ENCODE data around the gene PCSK2. TPM values are rescaled to one million over a fixed set of nuclear protein-coding genes. Genes with fewer than 3 reads are reported as not detected.
"Not testable (repeated sequence)": the region's sequence is repeated elsewhere in the genome, so short reads cannot be mapped to it uniquely, and the experiment has no call there.

Gene PCSK2
- total RNA-seq, 1 experiment from 2014 or later, result not detected

DNA sequence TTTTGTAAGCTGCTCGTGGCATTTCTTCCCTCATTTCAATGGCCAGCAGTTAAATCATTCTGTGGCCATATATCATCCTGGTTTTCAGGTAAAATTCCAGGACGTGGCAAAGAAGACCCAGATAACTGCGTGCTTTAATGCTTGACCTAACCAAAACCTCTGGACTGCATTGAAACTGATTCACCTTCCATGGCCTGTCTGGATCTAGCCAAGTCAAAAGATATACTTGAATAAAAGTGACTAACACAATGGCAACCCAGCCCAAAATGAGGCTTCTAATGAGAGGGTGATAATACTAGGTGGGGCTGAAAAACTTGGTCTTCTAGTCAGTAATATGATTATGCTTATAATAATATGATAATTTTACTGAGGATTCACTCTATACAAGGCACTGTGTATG, 16.5 kb upstream of the PCSK2 start:
- no peaks in the 10 kb centered on the region for H3K9me3 Mint-ChIP-seq (ENCODE audit: low read depth, unreplicated experiment)
- intact Hi-C loops (cut with micrococcal nuclease; ENCODE audit: unreplicated experiment), result no loop called here
- peaks cover 3% of the 10 kb centered on the region for H3K27me3 Mint-ChIP-seq (ENCODE audit: unreplicated experiment)
- H3K27ac Mint-ChIP-seq (ENCODE audit: unreplicated experiment), result no peak overlapping the region
- CTCF ChIA-PET, result no interaction called here
- H3K4me1 Mint-ChIP-seq (ENCODE audit: low read depth, unreplicated experiment), result no peaks in the 10 kb centered on the region
- H3K36me3 Mint-ChIP-seq (ENCODE audit: insufficient read depth, unreplicated experiment), result no peaks in the 10 kb centered on the region
- no peak overlapping the region for H3K4me3 Mint-ChIP-seq (ENCODE audit: low read depth, unreplicated experiment)
- BruUV-seq (replicated peaks), result no TSS peak
- TF ChIP-seq, protein P1, sequence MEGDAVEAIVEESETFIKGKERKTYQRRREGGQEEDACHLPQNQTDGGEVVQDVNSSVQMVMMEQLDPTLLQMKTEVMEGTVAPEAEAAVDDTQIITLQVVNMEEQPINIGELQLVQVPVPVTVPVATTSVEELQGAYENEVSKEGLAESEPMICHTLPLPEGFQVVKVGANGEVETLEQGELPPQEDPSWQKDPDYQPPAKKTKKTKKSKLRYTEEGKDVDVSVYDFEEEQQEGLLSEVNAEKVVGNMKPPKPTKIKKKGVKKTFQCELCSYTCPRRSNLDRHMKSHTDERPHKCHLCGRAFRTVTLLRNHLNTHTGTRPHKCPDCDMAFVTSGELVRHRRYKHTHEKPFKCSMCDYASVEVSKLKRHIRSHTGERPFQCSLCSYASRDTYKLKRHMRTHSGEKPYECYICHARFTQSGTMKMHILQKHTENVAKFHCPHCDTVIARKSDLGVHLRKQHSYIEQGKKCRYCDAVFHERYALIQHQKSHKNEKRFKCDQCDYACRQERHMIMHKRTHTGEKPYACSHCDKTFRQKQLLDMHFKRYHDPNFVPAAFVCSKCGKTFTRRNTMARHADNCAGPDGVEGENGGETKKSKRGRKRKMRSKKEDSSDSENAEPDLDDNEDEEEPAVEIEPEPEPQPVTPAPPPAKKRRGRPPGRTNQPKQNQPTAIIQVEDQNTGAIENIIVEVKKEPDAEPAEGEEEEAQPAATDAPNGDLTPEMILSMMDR (IDR thresholded peaks at IDR 0.05; ENCODE audit: unreplicated experiment), result no peak
- DNase-seq, result no peak

- no TSS peak for BruUV-seq (replicated peaks)
- intact Hi-C loops (cut with micrococcal nuclease; ENCODE audit: unreplicated experiment), result no loop called here
- CTCF ChIA-PET, result no interaction called here
- Mint-ChIP-seq H3K27me3 (ENCODE audit: unreplicated experiment) (peaks cover 9% of the 10 kb centered on the region), H3K36me3 (ENCODE audit: insufficient read depth, unreplicated experiment) (no peaks in the 10 kb centered on the region), H3K9me3 (ENCODE audit: low read depth, unreplicated experiment) (no peaks in the 10 kb centered on the region), H3K4me3 (ENCODE audit: low read depth, unreplicated experiment) (no peak overlapping the region), H3K4me1 (ENCODE audit: low read depth, unreplicated experiment) (no peaks in the 10 kb centered on the region), H3K27ac (ENCODE audit: unreplicated experiment) (no peak overlapping the region)
- TF ChIP-seq, protein P1 (IDR thresholded peaks at IDR 0.05; ENCODE audit: unreplicated experiment), result no peak
- no peak for DNase-seq
Measured at GRCh38 chr20:17210983-17211382, 15.9 kb upstream of the PCSK2 start.

GRCh38 chr20:17215167-17215566, 11.7 kb upstream of the PCSK2 start:
- no peaks in the 10 kb centered on the region for H3K4me1 Mint-ChIP-seq (ENCODE audit: low read depth, unreplicated experiment)
- no peak overlapping the region for H3K4me3 Mint-ChIP-seq (ENCODE audit: low read depth, unreplicated experiment)
- no peaks in the 10 kb centered on the region for H3K9me3 Mint-ChIP-seq (ENCODE audit: low read depth, unreplicated experiment)
- no peak overlapping the region for H3K27ac Mint-ChIP-seq (ENCODE audit: unreplicated experiment)
- no peak for DNase-seq
- no TSS peak for BruUV-seq (replicated peaks)
- CTCF ChIA-PET, result no interaction called here
- TF ChIP-seq, protein P1 (IDR thresholded peaks at IDR 0.05; ENCODE audit: unreplicated experiment), result no peak
- intact Hi-C loops (cut with micrococcal nuclease; ENCODE audit: unreplicated experiment), result no loop called here
- no peaks in the 10 kb centered on the region for H3K36me3 Mint-ChIP-seq (ENCODE audit: insufficient read depth, unreplicated experiment)
- H3K27me3 Mint-ChIP-seq (ENCODE audit: unreplicated experiment), result peaks cover 14% of the 10 kb centered on the region

DNA sequence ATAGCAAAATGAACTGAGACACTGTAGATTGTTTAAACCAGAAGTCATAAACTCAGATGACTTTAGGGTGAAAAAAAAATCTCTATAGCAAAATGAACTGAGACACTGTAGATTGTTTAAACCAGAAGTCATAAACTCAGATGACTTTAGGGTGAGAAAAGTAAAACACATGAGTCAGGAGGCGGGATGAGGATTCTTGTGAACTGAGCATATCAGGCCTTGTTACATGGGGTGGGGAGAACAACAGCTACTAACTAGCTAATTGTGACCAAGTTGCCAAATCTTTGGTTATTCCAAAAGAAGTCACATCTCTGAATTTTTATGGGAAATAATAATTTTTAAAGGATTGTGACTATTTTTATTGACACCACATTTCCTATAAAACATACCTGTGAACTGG, 7.0 kb upstream of the PCSK2 start:
- not testable (repeated sequence) for H3K36me3 Mint-ChIP-seq (ENCODE audit: insufficient read depth, unreplicated experiment); BruUV-seq (replicated peaks)

DNA sequence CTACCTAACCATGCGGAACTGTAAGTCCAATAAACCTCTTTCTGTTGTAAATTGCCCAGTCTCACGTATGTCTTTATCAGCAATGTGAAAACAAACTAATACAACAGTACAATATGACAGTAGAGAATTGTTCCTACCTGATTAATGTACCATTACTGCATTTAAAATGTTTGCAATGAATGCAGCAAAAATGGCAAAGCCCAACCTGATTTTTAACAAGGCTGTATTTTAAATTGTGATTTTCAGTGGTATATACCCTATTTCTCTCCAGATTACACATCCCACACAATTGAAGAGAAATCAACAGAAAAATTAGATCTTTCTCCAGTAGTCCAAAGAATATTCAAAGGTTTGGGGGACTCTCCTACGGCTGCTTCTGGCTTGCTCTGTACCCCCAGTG, 3.3 kb upstream of the PCSK2 start:
- H3K27me3 Mint-ChIP-seq (ENCODE audit: unreplicated experiment), result peaks cover 13% of the 10 kb centered on the region
- CTCF ChIA-PET, result no interaction called here
- H3K9me3 Mint-ChIP-seq (ENCODE audit: low read depth, unreplicated experiment), result no peaks in the 10 kb centered on the region
- DNase-seq, result no peak
- no peak overlapping the region for H3K4me3 Mint-ChIP-seq (ENCODE audit: low read depth, unreplicated experiment)
- intact Hi-C loops (cut with micrococcal nuclease; ENCODE audit: unreplicated experiment), result no loop called here
- H3K36me3 Mint-ChIP-seq (ENCODE audit: insufficient read depth, unreplicated experiment), result no peaks in the 10 kb centered on the region
- TF ChIP-seq, protein P1 (IDR thresholded peaks at IDR 0.05; ENCODE audit: unreplicated experiment), result no peak
- H3K27ac Mint-ChIP-seq (ENCODE audit: unreplicated experiment), result no peak overlapping the region
- no TSS peak for BruUV-seq (replicated peaks)
- H3K4me1 Mint-ChIP-seq (ENCODE audit: low read depth, unreplicated experiment), result no peaks in the 10 kb centered on the region

More for the DNA sequence above, 7.0 kb upstream of the PCSK2 start:
- H3K27ac Mint-ChIP-seq (ENCODE audit: unreplicated experiment); H3K9me3 Mint-ChIP-seq (ENCODE audit: low read depth, unreplicated experiment); CTCF ChIA-PET; intact Hi-C loops (cut with micrococcal nuclease; ENCODE audit: unreplicated experiment); DNase-seq; H3K4me3 Mint-ChIP-seq (ENCODE audit: low read depth, unreplicated experiment); H3K4me1 Mint-ChIP-seq (ENCODE audit: low read depth, unreplicated experiment): not testable (repeated sequence)
- H3K27me3 Mint-ChIP-seq (ENCODE audit: unreplicated experiment), result peaks cover 14% of the 10 kb centered on the region
